NCI-H2107 (cell line): ENCODE results near the gene VIPR2.
"Not testable (repeated sequence)": the region's sequence is repeated elsewhere in the genome, so short reads cannot be mapped to it uniquely, and the experiment has no call there.

Source experiments
- DNase-seq: peaks from one replicate; lab custom pipeline; 2025; lab: John Stamatoyannopoulos, UW

VIPR2 gene

DNA sequence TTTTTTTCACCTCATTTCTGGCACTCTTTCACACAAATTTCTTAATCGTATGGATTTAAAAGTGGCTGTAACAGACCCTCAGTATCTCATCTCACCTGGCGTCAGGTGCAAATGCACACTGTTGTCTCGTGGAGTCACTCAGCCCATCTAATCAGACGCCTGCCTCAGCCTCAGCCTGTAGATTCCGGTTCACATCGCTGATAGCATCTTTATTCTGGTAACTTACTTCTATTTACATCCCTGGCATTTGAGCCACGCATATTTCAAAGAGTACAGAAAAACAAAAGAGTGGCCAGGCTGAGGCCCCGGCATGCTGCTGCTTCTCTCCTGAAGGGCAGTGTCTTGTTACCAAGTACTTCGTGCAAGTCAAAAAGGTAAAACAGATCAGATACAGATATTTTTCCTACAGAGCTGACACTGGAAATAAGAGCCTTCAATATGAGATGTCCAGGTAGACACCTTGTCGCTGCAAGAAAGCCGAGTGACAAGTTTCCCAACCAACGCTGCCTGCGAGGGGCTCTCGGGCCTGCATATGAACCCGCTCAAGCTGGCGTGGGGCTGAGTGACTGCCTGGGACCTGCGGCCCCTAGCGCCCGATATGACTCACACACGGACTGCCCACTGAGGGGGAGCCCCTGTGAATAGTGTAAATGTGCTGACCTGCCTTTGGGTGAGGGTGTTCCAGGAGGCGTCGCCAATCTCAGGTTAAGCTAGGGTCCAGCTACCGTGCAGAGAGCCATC is 4.3 kb downstream of the VIPR2 start:
- DNase-seq = no peak

DNA sequence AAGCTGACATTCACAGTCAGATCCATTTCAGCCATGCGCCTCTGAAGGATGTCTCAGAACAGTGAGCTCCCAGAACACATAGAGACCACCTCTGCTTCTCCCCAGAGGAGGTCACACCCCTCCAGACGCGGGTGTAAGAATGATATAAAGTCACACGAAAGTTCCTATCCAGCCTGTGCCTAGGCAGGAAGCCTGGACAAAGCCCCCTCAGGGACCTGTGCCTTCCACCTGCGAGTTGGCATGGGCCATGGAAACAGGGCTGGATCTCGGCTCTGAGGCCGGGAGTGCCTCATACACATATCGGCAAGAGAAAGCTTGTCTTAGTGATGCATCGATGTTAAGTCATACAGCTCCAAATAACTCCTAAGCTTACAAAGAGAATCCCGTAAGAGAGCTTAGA is 5.0 kb downstream of the VIPR2 start:
- DNase-seq = no peak

DNA sequence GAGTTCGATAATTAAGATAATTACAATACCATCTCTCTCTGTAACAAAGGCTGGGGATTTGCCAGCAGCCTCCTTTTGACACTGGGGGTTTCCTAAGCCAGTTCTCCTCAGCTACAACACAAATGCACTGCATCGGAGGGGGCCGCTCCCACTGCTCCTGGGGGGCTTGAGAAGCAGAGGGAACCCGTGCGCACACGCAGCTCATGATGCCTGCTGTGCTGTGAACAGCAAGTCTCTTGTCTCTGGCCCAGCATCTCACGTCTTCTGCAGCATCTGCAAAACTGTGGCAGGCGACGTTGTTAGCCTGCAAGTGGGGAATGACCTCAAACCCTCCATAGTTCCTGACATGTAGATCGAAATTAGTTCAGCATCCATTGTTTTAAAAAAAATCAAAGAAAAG is 5.5 kb downstream of the VIPR2 start:
- DNase-seq = no peak

DNA sequence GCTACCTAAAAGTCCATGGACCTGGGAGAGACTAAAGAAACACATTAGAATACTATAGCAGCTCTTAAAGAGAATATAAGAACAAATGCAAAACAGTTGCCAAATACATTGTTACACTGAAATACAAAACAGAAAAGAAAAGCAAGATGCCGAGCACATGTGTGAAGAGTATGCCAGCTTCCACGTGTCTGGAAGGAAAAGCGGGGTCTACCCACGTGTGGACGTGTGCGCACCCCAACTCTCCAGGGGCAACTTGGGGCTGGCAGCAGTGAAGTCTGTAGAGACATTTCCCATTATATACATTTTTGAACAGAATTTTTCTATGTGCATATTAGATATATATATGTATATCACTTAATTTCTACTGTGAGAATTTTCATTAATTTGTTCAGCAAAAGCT is 6.2 kb downstream of the VIPR2 start:
- no peak for DNase-seq

DNA sequence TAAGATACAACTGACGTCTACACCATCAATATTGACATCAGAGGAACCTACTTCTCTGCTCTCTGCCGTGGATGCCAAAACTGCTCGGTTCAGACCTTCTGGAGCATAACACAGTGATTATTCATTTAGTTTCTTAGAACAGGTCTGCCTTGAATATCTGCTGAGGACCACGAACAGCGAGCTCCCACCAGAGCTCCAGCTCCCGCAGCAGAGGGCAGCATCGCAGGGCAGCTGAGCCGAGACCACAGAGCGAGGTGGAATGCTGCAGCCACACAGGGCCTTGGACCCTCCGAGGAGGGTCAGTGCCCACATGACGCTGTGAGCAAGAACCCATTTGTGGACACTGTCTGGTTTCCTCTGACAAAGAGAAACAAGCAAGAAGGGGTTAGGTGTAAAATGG is 6.8 kb downstream of the VIPR2 start:
- DNase-seq = no peak

DNA sequence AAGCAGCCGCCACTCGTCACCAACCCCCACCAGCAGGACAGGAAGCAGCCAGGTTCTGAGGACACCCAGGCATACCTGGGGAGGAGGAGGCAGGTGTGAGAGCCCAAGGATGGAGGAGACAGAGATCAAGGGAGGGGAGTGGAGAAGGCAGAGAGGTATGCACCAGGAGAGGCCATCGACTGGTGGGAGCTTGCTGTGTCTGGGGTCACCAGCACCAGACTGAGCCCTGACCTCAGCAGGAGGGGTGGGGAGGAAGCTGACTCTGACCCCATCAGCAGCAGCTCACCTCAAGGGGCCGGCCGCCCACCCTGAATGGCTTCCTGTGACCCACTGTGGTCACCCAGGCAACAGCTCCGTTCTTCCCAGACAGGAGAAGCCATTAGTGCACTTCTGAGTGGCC is 7.8 kb downstream of the VIPR2 start:
- no peak for DNase-seq

DNA sequence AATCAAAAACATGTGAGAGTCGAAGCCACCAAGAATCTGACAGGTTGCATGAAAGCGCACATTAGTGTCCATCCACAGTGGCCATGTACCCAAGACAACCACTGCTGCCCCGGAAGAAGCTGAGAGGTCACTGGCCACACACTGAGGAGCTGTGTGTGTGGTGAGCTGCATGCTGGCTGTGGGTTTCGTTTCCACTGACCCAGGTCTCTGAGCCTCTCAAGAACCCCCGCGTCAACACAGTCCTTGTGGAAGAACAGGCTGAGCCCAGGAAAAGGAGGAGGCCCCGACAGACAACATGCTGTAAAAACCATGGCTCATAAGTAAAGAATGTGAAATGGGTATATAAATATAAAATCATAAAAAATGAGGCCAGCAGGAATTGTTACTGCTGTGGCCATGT is 8.2 kb downstream of the VIPR2 start:
- no peak for DNase-seq

DNA sequence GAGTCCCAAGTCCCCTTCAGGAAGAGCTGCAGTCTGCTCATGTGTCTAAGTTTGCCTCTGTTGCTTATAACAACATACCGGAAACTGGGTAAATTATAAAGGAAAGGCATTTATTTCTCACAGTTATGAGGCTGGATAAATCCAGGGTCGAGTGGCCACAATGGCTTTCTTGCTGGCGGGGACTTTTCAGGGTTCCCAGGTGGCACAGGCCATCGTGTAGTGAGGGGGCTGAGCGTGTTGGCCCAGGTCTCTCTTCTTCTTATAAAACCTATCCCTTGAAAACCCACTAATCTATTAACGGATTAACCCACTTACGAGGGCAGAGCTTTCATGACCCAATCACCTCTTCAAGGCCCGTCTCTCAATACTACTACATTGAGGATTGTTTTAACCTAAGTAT is 8.7 kb downstream of the VIPR2 start:
- no peak for DNase-seq

DNA sequence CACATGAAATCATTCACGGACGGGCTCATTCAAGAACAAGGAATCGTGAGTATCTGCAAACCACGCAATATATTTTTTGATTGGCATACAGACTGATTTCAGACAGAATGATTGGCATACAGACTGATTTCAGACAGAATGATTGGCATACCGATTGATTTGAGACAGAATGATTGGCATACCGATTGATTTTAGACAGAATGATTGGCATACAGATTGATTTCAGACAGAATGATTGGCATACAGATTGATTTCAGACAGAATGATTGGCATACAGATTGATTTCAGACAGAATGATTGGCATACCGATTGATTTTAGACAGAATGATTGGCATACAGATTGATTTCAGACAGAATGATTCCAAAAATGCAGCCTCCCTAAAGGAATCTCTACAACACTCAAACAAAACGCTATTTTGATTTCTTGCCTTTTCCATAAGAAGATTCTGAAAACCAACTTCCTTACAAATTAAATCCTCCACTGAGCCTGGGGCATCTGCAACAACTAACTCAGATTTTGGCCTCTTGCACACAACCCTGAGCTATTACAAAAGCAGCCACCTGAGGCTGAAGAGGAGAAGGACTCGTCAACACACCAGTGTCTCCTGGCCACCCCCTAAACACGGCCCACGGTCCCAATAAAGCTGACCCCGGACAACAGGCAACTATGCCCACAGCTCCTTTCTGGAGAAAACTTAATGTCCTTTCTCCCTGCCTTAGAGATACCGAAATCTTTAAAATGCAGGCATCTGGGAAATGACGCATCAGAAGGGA is 11.8 kb downstream of the VIPR2 start:
- not testable (repeated sequence) for DNase-seq

DNA sequence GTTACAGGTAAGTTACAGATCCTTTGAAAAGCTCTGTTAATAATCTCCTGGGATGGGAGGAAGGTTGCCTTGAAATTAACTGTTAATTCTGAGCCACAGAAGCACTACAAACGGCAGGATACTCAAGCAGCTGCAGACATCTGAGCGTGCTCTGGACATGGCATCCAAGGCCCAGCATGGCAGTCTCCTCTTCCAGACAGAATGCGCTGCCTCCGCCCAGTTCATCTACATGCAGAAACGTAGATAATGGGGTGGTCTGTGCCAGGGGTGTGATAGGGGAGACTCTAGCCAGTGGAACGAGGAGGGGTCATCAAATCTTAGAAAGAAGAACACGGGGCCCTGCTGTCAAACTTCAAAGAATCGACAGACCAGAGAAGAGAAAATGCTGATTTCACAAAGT is 13.8 kb downstream of the VIPR2 start:
- DNase-seq = no peak

DNA sequence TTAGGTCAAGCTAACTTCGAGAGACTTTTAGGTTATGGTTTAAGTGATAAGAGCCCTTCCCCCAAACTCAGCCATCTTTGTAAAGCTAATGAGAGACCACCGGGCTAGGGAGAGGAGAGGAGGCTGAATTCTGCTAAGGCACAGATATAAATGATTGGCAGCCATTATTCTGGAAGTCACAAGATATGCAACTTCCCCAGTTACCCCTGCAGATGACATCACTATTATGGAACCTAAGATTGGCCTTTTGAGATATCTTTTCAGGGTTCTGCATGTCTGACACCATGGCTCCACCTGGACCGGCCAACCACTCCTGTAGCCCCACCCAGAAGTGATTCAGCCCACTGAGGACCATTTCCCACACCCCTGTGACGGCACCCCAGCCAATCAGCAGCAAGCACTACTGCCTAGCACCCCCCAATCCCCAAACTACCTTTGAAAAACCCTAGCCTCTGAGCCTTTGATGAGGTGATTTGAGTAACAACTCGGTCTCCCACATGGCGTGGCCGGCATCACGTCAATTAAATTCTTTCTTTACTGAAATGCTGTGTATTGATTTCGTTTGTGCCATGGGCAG is 14.4 kb downstream of the VIPR2 start:
- no peak for DNase-seq

DNA sequence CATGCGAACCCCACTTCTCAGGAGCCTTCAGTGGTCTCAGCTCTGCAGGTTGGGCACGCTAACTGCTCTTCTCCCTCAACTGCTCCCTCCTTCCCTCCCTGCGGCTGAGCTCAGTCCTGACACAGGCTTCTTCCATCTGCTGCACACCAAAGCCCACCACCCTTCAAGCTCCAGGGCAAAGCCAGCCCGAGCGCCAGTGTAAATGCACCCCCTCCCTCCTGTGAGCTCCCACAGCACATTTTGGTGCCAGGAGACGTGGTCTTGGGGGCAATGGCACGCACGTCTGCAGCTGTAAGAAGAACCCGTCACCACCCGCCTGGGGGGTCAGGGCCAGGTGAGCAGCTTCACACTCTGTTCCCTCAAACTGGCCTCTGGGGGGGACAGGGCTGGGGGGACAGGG is 15.9 kb downstream of the VIPR2 start:
- DNase-seq = no peak

DNA sequence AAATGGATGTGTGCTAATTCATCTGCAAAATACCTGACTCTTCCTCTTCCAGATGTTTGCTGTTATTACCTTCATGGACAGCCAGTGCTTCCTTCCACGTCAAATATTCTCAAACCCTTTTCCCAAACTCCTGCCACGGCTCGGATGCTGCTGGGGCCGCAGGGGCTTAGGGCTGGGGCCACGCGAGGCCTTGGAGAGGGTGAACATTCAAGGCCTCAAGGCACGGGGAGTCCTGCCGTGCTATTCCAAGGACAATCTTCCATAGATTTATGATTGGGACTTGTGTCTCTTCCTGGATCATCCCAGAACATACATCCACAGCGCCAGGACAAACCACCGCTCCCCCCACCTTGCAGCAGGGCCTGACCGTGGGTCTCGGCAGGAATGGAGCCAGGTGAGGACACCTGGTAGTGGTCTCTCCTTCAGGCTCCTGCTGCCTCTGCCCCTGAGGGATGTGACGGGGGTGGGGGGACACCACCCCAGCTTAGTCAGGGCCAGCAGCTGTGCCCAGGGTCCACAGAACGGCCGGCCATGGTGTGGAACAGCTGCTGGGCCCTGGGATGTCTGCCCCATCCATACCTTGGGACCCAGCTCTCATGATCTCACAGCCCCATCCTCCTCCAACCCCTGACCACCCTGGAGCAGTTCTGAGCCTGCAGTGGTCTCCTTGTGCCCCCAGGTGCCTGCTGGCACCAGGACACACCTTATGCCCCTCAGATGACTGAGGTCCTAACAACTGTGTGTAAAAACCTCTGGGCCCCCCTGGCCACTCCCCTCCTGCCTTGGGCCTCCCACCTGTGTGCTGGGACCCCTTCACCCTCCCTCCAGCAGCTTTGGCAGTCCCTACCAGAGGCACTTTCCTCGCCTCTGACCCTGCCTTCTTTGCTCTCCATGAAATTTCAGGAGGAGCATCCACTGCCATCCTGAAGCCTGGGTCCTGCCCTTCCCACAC is 16.7 kb downstream of the VIPR2 start:
- no peak for DNase-seq

DNA sequence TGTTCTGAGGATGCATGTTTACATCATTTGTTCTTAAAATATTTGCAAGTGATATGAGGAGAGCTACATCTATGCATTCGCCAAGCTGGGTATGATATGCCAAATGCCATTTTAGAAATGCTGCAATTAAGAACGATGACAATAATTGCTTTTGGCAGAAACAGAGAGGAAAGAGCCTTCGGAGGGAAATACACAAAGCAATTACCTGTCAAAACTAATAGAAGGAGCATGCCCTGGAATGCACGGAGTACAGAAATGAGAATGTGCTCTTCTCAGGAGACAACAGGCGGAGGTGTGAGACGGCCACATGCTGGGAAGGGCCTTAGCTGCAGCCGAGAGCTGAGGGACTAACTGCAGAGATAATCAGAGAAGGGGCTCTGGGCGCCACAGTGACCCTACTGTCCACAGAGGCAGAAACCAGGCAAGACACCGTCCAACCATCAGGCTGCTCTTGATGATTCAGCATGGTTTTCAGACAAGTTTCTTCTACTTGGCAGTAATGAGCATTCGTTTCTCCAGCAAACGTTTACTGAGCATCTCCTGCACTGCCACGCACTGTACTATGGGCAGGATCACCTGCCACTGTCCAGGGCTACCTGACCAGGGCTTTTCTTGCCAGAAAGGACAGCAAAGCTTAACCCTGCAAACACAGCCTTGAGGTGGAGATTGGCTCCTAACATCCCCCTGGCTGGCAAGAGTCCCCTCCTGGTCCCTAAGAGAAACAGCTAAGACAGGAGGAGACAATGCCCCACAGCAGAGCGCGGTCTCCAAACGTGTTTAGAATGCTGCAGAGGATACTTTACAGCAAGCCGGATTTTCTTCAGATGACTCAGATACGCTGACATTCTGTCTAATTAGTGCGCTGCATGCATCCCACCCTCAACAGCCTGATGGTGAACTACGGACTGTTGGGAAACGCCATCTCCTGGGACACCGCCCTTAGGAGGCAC is 18.1 kb downstream of the VIPR2 start:
- no peak for DNase-seq

DNA sequence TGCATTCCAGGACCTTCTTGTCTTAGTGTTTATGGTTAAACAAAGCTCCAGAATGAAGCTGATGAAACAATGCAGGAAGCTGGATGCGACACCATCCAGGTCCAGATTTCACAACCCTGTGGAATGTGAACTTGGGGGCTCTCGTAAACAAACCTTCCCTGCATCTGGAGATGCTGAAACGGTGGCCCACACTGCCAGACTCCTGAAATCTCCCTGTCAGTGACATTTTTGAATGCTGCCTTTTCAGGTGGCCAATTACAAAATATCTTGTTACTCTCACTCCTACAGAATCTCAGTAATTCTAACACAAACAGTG is 18.8 kb downstream of the VIPR2 start:
- DNase-seq = no peak

DNA sequence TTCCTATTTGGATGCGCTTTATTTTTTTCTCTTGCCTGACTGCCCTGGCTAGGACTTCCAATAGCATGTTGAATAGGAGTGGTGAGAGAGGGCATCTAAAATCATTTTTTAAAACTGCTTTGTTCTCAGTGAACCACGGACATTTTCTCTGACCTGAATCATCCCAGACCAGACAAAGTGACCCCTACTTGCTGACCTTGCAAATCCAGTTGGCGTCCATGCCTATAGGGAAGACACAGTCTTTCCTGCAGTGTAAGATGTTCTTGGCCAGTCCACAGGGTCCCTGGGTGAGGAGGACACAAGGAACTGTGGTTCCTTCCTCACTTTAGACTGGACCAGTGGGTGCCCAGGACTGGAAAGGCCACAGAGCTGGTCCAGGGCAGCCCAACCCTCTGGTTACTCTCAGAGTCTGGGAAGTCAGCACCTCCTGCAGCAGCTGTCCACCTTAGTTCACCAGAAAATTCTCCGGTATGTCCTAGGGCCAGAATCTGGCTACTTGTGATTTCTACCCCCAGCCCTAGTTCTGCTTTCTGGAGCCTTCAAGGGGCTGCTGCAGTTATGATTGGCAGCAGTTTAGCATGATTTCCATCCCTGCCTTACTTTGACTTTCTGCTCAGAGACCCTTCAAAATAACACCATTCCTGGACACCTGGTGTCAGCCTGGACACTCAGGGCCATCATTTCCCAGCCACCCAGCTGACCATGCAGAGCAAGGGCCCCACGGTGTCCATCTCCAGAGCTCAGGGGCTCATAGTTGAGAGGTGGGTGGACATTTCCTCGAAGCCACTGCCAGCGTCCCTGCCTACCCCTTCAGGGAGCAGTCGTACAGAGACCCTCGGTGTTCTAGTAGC is 19.3 kb downstream of the VIPR2 start:
- no peak for DNase-seq

DNA sequence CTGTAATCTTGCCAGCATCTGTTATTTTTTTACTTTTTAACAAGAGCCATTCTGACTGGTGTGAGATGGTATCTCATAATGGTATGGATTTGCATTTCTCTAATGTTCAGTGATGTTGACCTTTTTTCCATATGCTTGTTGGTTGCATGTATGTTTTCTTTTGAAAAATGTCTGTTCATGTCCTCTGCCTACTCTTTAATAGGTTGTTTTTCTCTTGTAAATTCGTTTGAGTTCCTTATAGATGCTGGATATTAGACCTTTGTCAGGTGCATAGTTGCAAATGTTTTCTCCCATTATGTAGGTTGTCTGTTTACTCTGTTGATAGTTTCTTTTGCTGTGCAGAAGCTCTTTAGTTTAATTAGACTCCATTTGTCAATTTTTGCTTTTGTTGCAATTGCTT is 20.9 kb downstream of the VIPR2 start:
- not testable (repeated sequence) for DNase-seq

DNA sequence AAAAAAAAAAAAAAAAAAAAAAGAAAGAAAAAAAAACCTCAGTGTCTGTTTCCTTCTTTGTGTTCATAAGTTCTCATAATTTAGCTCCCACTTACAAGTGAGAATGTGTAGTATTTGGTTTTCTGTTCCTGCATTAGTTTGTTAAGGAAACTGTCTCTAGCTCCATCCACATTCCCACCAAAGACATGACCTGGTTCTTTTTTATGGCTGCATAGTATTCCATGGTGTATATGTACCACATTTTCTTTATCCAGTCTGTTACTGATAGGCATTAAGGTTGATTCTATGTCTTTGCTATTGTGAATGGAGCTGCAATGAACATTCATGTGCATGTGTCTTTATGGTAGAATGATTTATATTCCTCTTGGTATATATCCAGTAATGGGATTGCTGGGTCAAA is 21.4 kb downstream of the VIPR2 start:
- not testable (repeated sequence) for DNase-seq

DNA sequence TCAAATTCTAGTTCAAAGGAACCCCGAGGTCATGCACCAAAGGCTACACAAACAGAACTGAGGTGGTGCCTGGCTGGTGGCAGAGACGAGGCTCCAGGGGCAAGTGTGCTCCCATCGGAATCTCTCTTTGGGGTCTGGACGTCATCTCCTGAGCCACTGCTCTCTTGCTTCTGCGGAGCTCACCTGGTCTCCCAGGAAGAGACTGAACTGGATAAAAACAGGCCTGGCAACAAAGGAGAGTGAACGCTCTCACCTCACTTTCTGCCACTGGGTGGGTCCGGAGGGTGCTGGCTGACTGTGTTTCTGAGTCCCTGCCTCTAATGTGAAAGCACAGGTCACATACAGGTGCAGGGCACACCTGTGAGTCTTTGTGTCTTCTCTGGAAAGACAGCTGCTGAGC is 22.4 kb downstream of the VIPR2 start:
- no peak for DNase-seq

DNA sequence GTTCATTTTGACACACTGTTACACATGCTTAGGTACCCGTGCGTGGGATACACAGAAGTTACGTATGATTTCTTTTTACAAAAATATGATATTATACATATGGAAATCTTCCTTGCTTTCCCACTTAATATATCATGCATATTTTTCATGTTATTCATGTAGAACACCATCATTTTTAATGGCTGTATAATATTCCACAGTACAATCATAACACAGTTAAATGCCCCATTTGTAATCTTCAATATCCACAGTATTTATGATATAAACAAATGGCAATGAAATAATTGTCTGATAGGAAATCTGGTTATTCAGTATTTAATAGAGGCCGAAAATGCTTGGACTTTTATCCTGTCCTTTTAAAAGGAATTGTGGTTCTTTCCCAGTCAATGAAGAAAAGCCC is 23.2 kb downstream of the VIPR2 start:
- no peak for DNase-seq
